Activated naive CD8-positive, alpha-beta T cell treated with anti-CD3 and anti-CD28 coated beads, Interleukin-2, amount 50 U/mL, for 16 hours (primary cell): ENCODE measurements around the gene GRM4.
"Not testable (repeated sequence)": the region's sequence is repeated elsewhere in the genome, so short reads cannot be mapped to it uniquely, and the experiment has no call there.

Experiments
- DNase-seq: peaks from one replicate; pipeline ENCODE4 v3.0.0-alpha.2; 2020; ENCODE audit warnings: low read depth, low spot score

GRM4 gene

DNA sequence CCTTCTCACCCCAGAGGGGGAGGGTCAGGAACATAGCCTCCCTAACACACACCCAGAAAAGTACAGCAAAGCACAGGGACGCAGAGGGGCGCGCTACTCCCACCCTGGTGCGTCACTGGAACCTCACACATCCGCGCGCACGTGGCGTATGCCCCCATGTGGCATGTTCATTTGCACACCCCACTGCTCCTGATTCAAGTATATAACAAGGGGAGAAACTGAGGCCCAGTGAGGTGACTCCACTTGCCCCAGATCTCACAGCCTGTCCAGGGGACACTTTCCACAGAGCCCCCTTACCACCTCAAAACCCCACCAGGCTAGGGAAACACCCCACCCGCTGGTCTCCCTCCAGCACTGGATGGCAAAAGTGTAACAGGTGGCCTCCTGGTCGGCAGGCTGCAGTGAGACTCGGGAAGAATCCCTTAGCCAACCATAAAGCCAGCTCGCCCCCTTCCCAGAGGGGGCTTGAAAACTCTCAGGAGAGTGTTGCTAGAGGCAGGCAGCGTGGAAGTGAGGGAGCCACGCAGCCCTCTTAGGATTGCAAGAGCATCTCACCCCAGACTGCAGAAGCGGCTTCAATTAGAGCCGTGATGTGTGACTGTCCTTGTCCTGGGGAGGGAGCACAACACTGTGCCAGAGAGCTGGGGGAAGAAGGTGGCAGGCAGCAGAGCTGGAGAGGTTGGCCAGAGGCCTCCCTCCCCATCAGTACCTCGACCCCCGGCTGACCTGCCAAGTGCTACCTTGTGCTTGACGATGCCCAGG lies at the start of gene GRM4:
GRM4 (minus strand) TSS at position 67 of the 762 bp plus-strand sequence. CDS start 12,591 bp downstream, outside the sequence.
- no peak for DNase-seq

DNA sequence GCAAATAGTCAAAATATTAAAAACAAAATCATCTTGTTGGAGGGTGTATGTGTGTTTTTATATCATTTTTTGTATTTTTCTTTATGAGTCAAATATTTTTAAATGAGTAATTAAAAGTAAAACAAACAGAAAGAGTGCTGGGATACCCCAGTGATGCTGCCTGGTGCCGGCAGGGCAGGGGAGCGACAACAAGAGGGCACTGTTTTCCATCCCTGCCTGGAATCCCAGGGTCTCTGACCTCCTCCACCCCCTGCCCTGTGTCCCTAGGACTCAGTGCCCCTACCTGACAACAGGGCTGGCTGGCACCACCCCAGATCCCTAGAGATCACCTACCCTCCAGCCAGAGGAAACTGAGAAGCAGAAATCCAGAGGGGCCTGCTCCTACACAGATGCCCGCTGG lies 48.9 kb upstream of the GRM4 start:
- no peak for DNase-seq

DNA sequence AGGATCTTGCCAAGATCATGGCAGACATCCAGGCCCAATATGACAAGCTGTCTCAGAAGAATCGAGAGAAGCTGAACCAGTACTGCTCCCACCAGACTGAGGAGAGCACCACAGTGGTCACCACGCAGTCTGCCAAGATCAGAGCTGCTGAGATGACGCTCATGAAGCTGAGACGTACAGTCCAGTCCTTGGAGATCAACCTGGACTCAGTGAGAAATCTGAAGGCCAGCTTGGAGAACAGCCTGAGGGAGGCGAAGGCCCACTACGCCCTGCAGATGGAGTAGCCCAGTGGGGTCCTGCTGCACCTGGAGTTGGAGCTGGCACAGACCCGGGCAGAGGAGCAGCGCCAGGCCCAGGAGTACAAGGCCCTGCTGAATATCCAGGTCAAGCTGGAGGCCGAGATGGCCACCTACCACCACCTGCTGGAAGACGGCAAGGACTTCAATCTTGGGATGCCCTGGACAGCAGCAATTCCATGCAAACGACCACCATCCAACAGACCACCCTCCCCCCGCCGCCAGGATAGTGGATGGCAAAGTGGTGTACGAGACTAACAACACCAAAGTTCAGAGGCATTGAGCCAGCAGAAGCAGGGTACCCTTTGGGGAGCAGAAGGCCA lies 44.7 kb upstream of the GRM4 start:
- DNase-seq: no peak

DNA sequence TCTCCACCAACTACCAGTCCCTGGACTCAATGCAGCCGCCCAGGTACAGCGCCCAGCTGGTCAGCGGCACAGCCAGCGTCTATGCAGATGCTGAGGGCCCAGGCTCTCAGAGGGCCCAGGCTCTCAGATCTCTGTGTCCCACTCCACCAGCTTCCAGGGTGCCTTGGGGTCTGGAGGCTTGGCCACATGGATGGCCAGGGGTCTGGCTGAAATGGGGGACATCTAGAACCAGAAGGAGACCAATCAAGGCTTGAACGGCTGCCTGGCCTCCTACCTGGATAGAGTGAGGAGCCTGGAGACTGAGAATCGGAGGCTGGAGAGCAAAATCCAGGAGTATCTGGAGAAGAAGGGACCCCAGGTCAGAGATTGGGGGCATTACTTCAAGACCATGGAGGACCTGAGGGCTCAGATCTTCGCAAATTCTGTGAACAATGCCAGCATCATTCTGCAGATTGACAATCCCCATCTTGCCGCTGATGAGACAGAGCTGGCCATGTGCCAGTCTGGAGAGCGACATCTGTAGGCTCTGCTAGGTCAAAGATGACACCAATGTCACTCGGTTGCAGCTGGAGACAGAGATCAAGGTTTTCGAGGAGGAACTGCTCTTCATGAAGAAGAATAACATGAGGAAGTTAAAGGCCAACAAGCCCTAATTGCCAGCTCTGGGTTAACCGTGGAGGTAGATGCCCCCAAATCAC lies 44.1 kb upstream of the GRM4 start:
- DNase-seq: no peak

DNA sequence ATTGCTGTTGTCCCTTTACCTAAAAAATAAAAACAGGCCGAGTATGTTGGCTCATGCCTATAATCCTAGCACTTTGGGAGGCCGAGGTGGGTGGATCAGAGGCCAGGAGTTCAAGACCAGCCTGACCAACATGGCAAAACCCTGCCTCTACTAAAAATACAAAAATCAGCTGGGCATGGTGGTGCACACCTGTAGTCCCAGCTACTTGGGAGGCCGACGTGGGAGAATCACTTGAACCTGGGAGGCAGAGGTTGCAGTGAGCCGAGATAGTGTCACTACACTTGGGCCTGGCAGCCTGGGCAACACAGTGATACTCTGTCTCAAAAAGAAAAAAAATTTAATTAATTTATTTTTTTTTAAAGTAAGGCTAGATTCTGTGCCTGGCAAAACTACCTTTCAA lies 38.8 kb upstream of the GRM4 start:
- DNase-seq: not testable (repeated sequence)

DNA sequence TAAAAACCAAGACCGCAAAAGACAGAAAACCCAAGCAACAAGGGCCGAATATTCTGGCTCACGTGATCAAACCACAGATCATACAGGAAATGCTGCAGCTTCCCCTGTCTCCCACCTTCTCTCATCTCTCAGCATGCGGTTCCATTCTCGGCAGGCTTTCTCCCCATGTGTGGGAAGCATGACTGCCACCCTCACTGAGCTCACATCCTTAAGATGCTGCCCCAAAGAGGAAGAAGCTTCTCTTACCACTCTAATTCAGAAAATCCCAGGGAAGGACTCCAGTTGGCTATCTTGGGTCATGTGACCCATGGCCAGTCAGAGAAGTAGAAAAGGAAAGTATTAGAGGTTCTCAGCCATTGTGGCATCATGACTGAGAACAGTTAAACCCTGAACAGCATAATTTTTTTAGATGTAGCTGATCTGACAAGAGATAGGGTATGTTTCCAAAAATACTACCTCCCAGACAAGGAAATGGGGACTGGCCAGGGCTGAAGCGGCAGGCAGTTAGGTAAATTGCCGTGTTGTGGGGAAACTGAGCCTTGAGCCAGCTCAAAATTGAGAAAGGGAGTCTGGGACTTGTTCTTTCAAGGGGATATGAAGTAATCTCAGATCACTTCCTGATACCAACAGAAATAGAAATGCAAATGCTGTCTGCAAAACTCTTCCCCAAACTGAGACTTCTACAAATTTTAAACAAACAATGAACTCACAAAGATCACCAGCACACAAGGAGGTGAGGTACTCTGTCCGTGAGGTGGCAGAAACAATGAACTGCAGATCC lies 37.1 kb upstream of the GRM4 start:
- no peak for DNase-seq

DNA sequence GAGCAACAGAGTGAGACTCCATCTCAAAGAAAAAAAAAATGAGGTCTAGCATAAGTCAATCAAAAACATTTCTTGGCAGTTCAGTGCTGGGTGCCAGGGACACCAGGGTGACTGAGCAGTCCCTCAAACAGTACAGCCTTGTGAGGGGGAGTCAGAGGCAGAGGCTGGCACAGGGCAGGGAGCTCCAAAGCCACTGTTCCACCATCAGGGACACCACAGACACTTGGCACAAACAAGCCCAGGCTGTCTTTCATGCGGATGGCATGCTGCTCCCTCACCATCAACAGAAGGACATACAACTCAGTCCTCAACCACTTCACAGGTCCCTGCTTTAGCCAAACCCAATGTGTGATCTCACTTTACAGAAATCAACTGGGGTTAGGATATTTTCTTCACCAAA lies 36.0 kb upstream of the GRM4 start:
- DNase-seq: no peak

DNA sequence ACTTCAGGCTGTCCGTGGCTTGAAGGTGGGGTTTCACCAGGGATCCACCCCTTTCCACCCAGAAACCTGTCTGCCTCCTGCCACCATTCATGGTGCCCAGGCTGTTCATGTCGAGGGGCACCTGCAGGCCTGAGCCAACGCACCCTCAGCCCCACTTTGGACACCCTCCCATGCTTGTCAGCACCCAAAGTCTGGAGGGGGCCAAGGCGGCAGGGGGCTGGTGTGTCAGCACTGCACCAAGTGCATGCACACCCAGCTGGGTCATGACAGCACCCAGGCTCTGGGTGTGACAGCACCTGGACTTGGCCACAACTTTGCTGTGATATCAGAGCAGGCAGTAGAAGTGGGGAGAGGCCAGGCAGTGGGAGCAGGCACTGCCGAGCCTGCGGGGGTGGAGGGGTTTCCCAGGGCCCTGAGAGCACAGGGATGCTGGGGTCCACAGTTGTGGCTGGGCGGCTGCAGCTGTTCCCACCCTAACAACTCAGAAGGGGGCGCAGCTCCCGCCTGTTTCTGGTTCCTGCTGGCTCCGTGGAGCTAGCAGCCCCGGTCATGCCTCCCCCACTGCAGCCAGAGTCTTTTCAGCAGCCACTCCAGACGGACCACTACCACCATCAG lies 33.3 kb upstream of the GRM4 start:
- DNase-seq: no peak

DNA sequence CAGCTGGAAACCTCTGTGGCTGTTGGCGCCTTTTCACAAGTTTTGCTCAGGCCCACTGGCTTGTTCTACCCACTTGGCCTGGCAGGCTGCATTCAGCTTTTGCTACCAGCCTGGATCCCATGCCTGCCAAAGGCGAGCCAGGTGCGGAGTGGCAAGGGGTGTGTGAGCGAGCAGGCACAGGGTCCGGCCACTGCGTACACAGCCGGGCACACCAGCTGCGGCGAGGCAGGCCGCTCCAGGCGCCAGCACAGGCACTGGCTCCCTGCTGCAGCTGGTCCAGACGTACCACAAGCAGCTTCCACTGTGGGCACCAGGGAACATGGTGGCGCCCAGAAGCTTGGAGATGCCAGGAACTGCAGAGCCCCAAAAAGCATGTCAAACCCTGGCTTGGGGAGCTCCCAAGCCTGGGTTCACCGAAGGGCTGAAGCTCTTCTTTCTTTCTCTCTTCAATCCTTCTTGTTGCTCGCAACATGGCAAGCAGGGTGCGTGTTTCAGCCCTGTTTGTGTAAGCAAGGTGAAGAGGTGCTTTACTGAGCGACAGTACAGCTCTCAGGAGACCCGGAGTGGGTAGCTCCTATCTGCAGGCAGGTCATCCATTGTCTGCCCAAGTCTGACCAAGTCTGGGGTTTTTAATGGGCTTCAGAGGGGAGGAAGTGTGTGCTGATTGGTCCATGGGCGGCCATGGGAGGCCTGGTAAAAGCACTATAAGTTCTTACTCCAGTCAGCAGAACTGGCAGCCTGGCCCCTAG lies 32.6 kb upstream of the GRM4 start:
- DNase-seq: no peak

DNA sequence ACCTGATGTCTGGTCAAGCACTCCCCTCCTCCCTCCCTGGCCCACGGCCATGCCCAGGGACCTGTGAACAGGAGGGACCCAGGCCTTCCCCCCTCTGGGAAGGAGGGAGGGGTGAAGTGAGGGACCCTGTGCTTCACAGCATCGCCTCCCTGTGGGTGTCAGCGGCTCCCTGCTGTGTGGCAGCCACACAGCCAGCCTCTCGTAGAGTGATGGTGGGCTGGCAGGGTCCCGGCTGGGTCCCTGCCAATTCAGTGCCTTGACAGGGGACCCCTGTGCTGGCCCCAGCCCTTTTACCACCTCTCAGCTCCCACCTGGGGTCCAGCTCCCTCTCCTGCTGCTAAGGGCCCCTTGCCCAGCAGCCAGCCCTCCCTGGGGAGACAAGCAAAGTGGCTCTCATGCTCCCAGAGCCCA lies 31.3 kb upstream of the GRM4 start:
- no peak for DNase-seq

DNA sequence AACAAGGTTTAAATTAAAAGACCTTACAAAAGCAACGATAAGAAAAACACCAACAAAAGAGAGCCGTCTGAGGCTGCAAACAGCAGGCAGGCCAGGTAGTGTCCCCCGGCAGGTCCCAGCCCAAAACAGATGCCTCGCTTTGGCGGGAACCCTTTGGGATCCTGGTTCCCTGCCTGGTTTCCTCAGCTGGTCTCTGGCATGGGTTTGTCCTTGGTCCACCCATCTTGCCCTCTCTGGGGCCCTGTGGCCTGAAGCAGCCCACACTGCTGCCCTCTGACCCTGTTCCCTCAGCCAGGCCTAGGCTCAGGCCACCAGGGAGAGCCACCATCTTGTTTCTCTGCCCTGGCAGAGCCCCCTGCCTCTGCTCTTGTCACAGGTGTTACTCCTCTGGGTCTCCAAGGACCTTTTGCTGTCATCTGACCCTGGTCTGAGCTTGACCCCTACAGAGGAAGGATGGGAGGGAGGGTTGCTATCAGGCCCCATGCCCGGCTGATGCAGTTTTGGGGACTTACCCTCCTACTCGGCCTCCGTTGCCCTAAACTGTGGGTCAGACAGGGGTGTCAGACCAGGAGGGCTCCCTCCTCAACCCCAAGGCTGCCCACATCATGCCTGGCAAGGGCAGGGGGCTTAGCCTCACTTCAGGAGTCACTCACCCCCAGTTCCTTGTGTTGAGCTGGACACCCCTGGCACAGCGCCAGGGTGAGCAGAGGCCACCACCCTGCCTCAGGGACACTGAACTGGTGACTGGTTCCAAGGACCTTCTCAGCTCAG lies 30.6 kb upstream of the GRM4 start:
- no peak for DNase-seq

DNA sequence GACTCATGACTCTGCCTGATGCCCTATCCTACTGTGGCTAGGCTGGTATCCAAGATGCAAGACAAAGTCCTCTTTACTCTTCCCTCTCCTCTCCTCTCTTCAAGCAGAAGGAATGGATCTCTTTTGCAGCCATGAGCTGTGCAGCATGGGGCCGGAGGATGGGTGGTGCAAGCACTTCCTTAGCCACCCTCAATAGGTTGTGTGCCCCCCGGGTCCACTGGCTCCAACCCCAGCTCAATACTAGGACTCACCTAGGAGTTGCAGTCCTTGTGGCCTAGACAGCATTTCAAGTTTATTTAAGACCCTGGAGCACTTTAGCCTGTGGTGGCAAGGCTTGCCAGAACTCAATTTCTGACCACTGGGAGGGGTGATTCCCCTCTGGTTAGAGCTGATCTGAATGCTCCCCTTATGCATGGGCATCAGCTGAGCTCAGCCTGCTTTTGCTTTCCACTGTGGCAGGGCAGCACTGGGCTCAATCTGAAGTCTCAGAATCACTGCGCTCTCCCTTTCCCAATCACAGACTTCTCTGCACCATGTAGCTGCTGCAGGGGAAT lies 29.0 kb upstream of the GRM4 start:
- no peak for DNase-seq

DNA sequence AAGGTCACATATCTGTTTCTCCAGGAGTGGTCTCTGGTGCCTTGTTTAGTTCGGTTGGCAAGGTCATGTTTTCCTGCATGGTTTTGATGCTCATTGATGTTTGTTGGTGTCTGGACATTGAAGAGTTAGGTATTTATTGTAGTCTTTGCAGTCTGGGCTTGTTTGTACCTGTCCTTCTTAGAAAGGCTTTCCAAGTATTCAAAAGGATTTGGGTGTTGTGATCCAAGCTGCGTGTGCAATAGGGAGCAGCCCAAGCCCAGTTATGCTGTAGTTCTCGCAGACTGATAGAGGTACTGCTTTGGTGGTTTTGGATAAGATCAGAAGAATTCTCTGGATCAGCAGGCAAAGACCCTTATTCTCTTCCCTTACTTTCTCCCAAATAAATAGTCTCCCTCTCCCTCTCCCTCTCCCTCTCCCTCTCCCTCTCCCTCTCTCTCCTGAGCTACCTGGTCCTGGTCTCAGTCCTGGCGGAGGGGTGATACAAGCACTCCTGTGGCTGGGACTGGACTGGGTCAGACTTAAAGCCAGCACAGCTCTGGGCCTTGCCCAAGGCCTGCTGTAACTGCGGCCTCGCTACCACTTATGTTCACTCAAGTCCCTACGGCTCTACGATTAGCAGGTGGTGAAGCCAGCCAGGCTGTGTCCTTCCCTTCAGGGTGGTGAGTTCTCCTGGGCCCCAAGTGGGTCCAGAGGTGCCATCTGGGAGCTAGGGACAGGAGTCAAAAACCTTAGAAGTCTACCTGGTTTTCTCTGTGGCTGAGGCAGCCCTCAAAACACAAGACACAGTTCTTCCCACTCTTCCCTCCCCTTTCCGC lies 27.3 kb upstream of the GRM4 start:
- DNase-seq: no peak

DNA sequence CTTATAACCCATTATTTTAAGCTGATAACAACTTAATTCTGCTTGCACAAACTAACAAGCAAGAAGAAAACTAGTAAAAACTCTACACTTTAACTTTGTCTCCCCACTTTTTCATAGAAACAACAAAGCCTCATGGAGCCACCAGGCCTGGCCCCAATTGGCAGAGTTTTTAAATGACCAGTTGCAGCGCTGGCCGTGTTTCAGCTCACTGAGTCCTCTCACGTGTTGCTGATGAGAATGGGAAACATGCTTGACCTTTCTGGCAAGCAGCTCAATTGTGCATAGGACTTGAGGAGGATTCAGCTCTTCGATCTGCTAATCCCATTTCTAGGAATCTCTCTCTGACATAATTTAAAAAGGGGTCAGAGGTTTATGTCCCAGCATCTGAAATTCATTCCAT lies 24.5 kb upstream of the GRM4 start:
- DNase-seq: no peak

DNA sequence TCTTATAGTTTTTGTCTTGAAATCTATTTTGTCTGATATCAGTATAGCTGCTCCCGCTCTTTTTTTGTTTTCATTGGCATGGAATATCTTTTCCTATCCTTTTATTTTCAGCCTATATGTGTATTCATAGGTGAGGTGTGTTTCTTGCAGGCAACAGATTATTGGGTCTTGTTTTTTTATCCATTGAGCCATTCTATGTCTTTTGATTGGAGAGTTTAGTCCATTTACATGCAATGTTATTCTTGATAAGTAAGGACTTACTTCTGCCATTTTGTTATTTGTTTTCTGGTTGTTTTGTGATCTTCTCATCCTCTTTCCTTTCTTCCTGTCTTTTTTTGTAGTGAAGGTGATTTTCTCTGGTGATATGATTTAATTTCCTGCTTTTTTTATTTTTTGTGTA lies 24.0 kb upstream of the GRM4 start:
- no peak for DNase-seq

DNA sequence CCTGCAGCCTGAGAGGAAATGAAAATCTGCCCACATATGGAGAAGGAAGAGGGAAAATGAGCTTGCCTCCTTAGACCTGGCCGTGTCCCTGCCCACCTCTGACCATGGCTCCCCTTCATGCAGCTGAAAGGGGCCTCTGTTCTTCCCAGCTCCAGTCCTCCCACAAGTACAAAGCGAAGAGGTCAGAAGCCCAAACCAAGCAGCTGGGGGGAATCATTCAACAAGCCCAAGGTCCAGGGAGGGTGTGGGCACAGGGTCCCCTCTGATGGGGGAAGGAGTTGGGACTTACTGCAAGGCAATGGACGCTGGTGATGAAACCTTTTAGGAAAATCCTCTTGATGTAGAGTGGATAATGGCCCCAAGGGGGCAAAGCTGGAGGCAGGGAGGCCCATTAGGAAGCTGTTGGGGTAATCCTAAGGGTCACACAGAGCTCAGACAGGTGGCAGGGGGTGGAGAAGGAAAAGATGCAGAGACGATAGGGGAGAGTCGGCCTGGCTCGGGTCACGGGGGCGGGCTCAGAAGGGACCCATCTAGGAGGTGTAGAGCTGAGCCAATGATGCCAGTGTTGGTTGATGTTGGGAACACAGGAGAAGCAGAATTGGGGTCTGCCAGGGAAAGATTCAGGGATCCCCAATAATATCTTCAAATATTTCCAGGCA lies 16.1 kb upstream of the GRM4 start:
- DNase-seq: no peak

DNA sequence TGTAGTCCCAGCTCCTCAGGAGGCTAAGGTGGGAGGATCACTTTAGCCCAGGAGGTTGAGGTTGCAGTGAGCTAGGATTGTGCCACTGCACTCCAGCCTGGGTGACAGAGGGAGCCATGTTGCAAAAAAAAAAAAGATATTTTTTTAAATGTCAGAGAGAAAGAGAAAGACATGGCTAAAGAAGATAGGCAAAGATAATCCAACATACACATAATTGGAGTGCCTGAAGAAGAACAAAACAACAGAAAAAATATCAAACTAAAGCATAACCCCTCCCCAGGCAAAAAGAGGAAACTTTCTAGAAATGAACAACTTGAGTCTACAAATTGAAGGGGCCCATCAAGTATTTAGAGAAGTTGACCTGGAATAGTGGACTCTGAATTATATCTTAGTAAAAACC lies 14.0 kb upstream of the GRM4 start:
- no peak for DNase-seq

DNA sequence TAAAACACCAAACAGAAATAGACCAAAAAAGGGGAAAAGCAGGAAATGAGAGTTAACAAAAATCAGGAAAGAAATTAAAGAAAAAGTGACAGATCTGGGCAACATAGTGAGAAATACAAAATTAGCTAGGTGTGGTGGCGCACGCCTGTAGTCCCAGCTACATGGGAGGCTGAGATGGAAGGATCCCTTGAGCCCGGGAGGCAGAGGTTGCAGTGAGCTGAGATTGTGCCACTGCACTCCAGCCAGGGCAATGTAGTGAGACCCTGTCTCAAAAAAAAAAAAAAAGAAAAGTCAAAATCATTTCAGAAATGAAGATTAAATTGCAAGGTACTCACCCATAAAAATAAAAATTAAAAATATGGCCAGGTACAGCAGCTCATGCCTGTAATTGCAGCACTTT lies 13.0 kb upstream of the GRM4 start:
- no peak for DNase-seq
